Placental pericyte (primary cell): ENCODE measurements around the gene SPATA46. TPM values are rescaled to one million over a fixed set of nuclear protein-coding genes. Genes with fewer than 3 reads are reported as not detected.

ENCODE experiments used
- small RNA-seq: library from RNA; depleted of rRNA; stranded (forward); fragments of <200 nt; gene quantifications from one replicate; pipeline ENCODE3, GENCODE V24; 2012; ENCODE audit warnings: low replicate concordance
- total RNA-seq: library from RNA; depleted of rRNA; stranded (reverse); fragments of >200 nt; gene quantifications from 2 replicates; pipeline ENCODE4 v1.2.3, GENCODE V29; 2012

Gene SPATA46, protein sequence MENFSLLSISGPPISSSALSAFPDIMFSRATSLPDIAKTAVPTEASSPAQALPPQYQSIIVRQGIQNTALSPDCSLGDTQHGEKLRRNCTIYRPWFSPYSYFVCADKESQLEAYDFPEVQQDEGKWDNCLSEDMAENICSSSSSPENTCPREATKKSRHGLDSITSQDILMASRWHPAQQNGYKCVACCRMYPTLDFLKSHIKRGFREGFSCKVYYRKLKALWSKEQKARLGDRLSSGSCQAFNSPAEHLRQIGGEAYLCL
- not detected in 2 replicates for total RNA-seq

DNA sequence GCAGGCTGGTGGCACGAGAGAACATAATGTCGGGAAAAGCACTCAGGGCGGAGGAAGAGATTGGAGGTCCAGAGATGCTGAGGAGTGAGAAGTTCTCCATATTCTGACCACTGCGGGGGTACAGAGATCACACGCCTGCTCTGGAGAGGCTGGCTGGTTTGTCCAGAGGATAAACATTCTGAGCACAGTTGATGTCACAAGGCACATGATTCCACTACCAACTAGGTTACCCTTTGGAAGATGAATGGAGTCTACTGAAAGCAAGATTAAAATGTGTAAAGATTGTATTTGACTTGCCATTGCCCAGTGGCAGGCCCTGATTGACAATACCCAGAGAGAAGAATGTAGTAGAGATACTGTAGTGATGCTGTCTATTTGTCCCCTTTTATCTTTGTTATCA lies at the start of gene SPATA46:
Gene SPATA46 (minus strand): TSS at position 164 of the 400 bp plus-strand sequence. CDS start 64 bp downstream, at position 100.

DNA sequence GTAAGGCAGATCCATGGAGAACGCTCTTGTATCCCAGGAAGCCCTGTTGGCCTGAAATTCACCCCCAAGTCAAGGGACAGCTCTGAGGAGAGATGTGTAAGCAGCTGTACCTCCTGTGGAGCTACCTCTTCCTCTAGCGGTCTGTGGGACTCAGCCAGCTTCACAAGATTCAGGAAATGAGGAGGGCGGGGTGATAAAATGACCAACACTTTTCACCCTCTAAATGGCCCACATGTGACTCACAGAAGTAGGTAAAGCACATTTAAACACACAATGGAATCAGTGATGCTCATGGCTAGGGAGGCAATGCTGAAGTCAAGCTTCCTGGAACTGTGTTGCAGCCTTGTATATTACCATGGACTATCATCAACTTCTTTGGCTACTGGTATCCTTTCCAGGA lies 35.3 kb upstream of the SPATA46 start, which contains the start of gene SH2D1B:
Gene SH2D1B (minus strand): TSS at position 135 of the 400 bp plus-strand sequence. CDS start 120 bp downstream, at position 15.

DNA sequence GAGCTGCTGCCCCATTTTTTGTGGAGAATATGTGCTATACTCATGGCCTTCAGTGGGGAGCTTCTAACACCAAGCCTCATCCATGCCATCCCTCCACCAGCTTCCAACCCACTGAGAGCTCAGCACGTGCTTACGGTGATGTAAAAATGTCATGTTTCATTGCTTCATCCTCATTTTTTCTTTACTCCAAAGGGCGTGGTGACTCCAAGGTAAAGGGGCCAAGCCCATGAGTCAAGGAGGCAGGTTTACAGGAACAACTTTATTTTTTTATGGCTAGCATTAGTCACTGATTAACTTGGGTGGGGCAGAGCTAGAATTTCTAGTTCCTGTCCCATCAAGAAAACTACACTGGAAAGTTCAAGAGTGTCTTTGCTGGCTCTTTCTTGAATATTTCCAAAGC lies 4.7 kb upstream of the SPATA46 start, which contains the start of gene C1orf226:
Gene C1orf226 (plus strand): TSS at position 346 of the 400 bp plus-strand sequence. CDS start 174 bp downstream, outside the sequence.

Small RNA genes within 50 kb of the gene (small RNA-seq; reads per million reads assigned to genes)
- gene MIR556 (not detected), gene RNA5SP61 (not detected)

Other genes starting within 250 kb of the SPATA46 start
- gene C1orf226, start 4.9 kb upstream of the SPATA46 start, total RNA-seq, result 0.29 and 1.5 TPM in 2 replicates
- gene SH2D1B, start 35.3 kb upstream of the SPATA46 start, total RNA-seq, result not detected in 2 replicates
- gene UHMK1, start 121.0 kb upstream of the SPATA46 start, total RNA-seq, result 41.8 and 119 TPM in 2 replicates
- gene UAP1, start 184.9 kb upstream of the SPATA46 start, total RNA-seq, result 121 and 155 TPM in 2 replicates